Testis (tissue), 2 donors: ENCODE measurements around the gene LHX3.

Source experiments
- POLR2A ChIP-seq: fragments of 450-650 bp; IDR thresholded peaks from one replicate; pipeline ENCODE4 v1.6.1; 2017; ENCODE audit warnings: antibody characterized with exemption, mild to moderate bottlenecking, moderate library complexity
- TF ChIP-seq, protein P1 (sequence below), 3 experiments: fragments of 450-650 bp in 2 of 3; fragments of 200-600 bp in 1 of 3; sonication (generic) in 1 of 3; IDR thresholded peaks; one replicate each; pipeline ENCODE4 v1.5.1; 2016 to 2019; ENCODE audit warnings: antibody characterized with exemption in 3 of 3, mild to moderate bottlenecking in 2 of 3, moderate library complexity in 1 of 3

GRCh38 chr9:136201174-136201573, 3.8 kb downstream of the LHX3 start:
- TF ChIP-seq, protein P1, sequence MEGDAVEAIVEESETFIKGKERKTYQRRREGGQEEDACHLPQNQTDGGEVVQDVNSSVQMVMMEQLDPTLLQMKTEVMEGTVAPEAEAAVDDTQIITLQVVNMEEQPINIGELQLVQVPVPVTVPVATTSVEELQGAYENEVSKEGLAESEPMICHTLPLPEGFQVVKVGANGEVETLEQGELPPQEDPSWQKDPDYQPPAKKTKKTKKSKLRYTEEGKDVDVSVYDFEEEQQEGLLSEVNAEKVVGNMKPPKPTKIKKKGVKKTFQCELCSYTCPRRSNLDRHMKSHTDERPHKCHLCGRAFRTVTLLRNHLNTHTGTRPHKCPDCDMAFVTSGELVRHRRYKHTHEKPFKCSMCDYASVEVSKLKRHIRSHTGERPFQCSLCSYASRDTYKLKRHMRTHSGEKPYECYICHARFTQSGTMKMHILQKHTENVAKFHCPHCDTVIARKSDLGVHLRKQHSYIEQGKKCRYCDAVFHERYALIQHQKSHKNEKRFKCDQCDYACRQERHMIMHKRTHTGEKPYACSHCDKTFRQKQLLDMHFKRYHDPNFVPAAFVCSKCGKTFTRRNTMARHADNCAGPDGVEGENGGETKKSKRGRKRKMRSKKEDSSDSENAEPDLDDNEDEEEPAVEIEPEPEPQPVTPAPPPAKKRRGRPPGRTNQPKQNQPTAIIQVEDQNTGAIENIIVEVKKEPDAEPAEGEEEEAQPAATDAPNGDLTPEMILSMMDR (IDR thresholded peaks at IDR 0.05), result no peak
- TF ChIP-seq POLR2A, result no peak
